OCI-LY1 (cell line): Measurements from ENCODE around the gene RPL22.

Experiments
- EZH2 ChIP-seq: fragments of 200-600 bp; sonication (generic), shearing (Covaris generic); IDR thresholded peaks from 2 replicates; pipeline ENCODE4 v1.8.0; 2017; ENCODE audit warnings: borderline replicate concordance, mixed run types, mild to moderate bottlenecking, antibody characterized with exemption, low read length, moderate library complexity, mixed read lengths
- TF ChIP-seq, protein P1 (sequence below): fragments of 200-600 bp; sonication (generic), shearing (Covaris generic); IDR thresholded peaks from 2 replicates; pipeline ENCODE4 v1.5.1; 2017; ENCODE audit warnings: mild to moderate bottlenecking, antibody characterized with exemption, low read length, moderate library complexity, mixed read lengths

DNA sequence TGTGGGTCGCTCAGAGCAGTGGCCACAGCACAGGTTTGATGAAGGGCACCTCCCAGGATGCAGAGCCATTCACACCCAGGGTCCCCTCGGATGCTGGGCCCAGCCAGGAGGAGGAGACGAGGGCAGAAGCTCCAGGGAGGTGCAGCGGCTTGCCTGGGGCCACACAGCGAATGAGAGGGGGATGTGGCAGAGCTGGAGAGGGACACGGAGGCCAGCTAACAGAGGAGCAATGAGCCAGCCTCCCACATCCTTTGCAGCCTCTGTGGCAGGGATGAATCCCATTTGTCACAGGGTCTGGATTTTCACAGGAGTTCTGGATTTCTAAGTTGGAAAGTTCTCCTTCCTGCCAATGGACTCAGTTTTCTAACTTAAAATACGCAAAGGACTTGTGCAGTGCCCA is 55.2 kb downstream of the RPL22 start:
- TF ChIP-seq, protein P1, sequence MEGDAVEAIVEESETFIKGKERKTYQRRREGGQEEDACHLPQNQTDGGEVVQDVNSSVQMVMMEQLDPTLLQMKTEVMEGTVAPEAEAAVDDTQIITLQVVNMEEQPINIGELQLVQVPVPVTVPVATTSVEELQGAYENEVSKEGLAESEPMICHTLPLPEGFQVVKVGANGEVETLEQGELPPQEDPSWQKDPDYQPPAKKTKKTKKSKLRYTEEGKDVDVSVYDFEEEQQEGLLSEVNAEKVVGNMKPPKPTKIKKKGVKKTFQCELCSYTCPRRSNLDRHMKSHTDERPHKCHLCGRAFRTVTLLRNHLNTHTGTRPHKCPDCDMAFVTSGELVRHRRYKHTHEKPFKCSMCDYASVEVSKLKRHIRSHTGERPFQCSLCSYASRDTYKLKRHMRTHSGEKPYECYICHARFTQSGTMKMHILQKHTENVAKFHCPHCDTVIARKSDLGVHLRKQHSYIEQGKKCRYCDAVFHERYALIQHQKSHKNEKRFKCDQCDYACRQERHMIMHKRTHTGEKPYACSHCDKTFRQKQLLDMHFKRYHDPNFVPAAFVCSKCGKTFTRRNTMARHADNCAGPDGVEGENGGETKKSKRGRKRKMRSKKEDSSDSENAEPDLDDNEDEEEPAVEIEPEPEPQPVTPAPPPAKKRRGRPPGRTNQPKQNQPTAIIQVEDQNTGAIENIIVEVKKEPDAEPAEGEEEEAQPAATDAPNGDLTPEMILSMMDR: no peak
- no peak for TF ChIP-seq EZH2
